RPMI8226 (cell line): ENCODE results near the gene TGM1.

Experiments
- DNase-seq: peaks from one replicate; pipeline ENCODE4 v3.0.0-alpha.2; 2015

The TGM1 gene

DNA sequence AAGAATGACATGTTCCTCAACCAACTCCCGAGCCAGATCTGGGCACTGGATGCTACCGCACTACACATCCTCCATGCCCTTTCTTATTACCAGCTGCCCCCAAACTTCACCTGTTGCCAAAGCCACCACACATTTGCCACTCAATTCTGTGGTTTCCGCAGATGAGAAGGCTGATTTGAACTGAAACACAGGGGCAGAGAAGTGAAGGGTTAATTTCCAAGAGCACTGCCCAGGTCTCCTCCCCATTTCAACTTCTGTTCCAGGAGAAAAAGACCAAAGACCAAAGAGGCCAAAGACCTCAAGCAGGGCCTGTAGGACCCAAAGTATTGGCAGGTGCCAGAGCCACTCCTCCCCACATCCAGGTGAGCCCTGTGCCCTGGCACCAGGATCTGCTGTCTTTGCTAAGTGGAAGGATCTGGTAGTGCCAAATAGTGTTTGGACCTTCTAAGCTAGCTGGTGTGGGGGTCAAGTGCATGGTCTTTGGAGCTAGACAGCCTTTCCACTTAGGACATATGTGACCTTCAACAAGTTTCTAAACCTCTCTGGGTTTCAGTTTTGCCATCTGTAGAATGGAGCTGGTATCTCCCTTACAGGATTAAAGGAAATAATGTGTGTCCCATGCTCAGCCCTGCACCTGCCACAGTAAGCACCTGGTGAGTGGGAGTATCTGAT lies 28.6 kb upstream of the TGM1 start:
- no peak for DNase-seq

- DNase-seq = no peak
These were observed 27.8 kb upstream of the TGM1 start for GRCh38 chr14:24290746-24291145.

GRCh38 chr14:24289649-24290280 lies 26.8 kb upstream of the TGM1 start:
- DNase-seq = no peak

DNA sequence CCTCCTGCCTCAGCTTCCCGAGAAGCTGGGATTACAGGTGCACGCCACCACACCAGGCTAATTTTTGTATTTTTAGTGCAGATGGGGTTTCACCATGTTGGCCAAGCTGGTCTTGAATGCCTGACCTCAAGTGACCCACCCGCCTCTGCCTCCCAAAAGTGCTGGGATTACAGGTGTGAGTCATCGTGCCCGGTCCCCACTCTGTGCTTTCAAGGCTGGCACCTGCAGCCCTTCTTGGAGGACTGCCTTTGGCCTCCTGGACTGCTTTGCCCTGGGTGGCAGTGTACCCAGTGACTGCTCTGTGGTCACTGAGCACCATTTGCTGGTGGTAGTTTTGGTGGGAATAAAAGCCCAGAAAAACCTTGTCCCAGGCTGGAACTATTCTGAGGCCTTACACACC lies 24.0 kb upstream of the TGM1 start:
- no peak for DNase-seq

GRCh38 chr14:24285351-24285750 lies 22.4 kb upstream of the TGM1 start:
- DNase-seq = no peak

DNA sequence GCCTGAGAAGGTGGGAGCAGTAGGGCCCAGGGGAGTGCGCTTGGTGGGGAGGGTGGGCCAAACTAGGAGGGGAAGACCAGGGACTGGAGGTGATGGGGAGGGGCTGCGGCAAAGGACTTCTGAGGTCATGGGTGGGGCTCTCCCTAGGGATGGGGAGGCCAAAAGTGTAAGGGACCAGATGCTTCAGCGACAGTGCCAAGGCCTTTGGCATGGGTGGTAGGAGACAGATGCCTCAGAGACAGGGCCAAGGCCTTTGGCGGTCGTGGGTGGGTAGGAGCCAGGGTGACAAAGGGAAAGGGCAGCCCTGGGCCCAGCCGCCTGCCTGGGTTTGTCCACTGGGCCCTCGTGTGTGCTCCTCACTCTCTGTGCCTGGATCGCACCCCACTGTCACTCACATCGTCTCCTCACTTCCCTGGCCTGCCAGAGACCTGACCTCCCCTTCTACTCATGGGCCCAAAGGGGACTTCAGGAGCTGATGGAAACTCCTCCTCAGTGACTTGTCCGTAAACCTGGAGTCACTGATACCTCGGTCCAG lies 21.6 kb upstream of the TGM1 start:
- DNase-seq = no peak

- DNase-seq = no peak
These were observed 21.0 kb upstream of the TGM1 start for GRCh38 chr14:24283796-24284460.

GRCh38 chr14:24282736-24283135 lies 19.8 kb upstream of the TGM1 start:
- no peak for DNase-seq

GRCh38 chr14:24281636-24282035 lies 18.7 kb upstream of the TGM1 start:
- no peak for DNase-seq

GRCh38 chr14:24280797-24281460 lies 18.0 kb upstream of the TGM1 start:
- no peak for DNase-seq

DNA sequence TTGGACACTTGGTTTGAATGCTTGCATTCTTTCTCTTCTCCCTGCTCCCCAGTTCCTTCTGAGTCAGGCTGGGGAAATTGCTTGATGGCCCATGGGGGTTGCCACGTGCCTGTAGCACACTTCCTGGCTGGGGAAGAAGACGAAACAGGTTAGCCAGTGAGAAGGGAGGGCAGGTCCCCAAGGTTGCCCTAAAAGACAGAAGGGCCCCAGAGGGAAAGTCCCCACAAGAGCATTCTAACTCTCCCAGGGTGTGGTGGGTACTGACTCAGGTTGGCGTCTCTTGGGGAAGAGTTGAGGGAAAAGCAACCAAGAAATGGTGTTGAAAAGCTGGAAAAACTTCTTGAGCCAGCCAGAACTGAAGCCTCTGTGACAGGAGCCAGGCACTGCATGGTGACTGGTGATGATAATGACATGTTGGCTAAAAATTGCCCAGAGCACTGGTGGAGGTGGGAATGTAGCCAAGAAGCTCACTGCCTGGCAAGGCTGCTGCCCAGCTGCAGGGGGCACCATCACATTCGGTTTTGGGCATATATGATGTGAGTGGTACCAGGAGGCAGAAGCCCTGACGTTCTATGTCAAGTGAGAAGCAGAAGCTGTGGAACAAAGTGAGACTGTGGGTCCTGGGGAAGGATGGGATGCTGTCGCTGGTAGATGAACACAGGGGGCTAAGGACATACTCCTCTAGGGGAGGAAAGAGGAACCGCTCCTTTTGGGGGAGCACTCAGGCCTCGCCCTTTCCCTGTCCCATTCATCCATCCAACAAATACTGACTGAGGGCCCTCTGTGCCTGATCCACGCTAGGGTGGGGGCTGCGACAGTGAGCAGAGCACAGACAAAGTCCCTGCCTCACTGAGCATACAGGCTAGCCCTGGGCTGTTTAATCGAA lies 16.6 kb upstream of the TGM1 start:
- peak; percentile 77 for DNase-seq

- DNase-seq = no peak
These were observed 15.4 kb upstream of the TGM1 start for GRCh38 chr14:24278424-24278823.

- DNase-seq = no peak
These were observed 14.8 kb upstream of the TGM1 start for GRCh38 chr14:24277606-24278321.

DNA sequence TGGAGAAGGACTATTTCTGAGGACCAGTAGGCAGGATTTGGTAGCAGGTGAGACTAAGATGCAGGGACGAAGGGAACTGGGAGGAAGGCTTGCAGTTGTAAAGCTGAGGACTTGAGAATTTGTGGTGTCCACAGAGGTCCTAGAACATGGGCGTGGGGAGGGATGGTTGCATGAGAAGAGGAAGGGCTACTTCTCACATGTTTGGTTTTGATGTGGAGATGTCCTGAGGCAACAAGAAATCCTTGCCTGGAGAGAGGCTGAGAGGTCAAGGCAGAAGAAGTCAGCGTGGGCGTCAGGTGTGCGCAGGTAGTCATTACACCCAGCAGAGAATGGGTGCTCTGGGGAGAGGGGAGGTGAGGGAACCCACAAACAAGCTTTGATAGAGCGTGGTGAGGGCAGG lies 14.1 kb upstream of the TGM1 start:
- no peak for DNase-seq

GRCh38 chr14:24274101-24274543 lies 11.1 kb upstream of the TGM1 start:
- peak; percentile 32 for DNase-seq

DNA sequence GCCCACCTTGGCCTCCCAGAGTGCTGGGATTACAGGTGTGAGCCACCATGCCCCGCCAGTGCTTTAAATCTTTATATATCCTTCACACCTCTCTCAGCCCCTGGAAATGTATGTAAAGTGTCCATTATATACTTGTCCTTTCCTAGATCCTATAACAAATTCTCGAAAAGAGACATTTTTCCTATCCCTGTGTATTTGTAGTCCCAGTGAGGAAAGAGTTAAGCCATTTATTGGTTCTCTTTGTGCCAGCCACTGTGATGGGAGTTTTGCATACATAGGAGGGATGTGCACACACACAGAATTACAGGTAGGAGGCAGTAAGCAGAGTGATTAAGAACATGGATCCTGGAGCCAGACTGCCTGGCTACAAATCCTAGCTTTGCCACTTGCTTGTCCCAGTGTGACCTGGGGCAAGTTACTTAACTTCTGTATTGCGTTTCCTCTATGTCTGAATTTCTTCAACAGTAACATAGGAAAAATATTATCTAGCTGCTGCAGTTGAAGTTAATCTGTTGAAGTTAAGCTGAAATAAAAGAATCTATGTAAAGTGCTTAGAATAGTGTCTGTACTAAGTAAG lies 10.5 kb upstream of the TGM1 start:
- no peak for DNase-seq

GRCh38 chr14:24272467-24272866 lies 9.5 kb upstream of the TGM1 start:
- no peak for DNase-seq

- no peak for DNase-seq
These were observed 8.9 kb upstream of the TGM1 start for GRCh38 chr14:24271834-24272263.

- peak; percentile 92 for DNase-seq
These were observed 8.3 kb upstream of the TGM1 start, which contains the start of gene RABGGTA for GRCh38 chr14:24271134-24271833. Gene RABGGTA (minus strand): TSS chr14:24271597. CDS start chr14:24271115, 482 bp downstream.

GRCh38 chr14:24270537-24271133 lies 7.7 kb upstream of the TGM1 start:
- peak; percentile 44 for DNase-seq
